Activated CD8-positive, alpha-beta memory T cell treated with anti-CD3 and anti-CD28 coated beads for 48 hours (primary cell): ENCODE data around the gene SLC30A3.

Source experiments
- DNase-seq, 3 experiments: peaks; one replicate each; pipeline ENCODE4 v3.0.0-alpha.2; 2020; ENCODE audit warnings: low read depth in 2 of 3, low spot score in 2 of 3

Gene SLC30A3

DNA sequence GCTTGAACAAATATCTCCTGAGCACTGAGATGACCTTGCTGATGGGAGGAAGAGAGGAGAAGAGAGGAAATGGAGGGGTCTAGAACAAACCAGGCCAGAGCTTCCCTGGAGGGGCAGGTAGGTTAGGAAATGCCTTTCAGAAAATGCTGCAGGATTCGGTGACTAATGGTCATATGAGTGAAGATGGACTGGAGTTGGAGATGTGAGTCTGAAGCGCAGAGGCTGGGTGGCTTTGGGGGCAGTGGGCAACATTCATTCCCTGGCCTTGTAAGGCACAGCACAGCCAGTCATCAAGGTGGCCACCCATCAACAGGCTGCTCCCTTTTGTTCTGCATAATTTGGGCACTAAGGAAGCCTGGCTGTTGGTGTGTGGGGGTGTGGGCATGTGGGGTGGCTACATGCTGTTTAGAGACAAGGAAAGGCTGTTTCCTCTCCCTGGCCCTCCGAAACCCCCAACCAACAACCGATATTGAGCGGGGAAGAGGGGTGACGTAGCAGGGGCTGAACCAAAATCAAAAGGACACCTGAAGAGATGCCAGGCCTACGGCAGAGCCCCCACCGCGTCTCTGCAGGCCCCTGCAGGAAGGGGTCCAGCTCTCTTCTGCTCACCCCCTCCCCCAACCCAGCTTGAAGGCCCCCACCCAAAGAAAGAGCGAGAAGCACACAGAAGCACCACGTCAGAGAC, 1.5 kb downstream of the SLC30A3 start:
- no peak for DNase-seq

DNA sequence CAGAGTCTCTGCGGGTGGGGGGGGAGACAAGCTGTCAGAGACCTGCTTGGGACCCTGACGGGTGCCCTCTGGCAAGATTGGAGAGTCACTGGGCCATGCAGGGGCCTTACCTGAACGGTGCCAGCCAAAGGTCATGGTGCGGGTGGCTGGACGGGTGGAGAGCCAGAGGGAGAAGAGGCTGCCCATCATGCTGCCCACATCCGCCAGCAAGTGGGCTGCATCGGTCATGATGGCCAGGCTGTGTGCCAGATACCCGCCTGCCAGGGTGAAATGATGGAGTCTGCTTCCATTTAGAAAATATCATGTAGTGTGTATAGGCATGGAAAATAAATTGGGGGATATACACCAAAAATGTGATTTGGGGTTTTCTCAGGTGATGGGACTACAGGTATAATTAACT, 4.8 kb downstream of the SLC30A3 start:
- no peak for DNase-seq

DNA sequence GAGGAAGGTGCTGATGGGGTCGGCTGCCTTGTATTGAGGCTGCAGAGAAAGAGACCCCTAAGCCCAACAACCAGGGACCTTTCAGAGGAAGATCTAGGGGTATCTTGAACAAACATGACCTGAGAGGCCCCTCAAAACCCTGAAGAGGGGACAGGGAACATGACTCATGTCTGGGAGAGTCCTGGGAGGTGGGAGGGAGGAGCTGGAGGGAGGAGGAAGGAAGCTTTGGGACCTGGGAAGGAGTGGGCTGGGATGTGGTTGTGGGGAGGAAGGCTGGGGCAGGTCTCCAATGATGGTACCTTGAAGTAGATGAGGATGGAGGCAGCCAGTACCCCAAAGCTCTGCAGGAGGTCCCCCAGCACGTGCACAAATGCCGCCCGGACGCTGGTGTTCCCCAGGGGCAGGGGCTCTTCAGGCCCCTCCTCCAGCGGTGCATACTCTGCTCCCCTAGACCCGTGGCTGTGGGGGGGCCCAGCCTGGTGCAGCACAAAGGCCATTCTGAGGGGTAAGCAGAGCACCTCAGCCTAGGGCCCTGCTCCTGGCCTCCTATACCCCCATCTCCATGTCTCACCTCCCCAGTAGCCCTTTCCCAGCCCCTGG, 5.9 kb downstream of the SLC30A3 start:
- DNase-seq: no peak

DNA sequence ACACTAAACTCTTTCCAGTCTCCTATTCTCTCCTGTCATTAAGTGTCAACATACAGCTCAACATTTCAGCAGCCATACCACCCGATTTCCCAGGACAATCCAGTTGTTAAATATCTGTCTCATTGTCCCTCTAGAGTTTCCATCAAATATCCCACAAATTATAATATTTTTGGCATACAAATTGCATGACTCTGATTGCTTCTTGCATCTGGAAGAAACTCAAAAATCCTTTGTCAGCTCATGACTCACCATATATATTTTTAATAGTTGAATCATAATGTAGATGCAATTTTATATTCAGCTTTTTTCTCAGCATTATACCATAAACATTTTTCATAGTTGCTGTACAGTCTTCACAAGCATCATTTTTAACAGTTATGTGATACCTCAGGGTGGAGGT, 7.2 kb downstream of the SLC30A3 start:
- DNase-seq: no peak

DNA sequence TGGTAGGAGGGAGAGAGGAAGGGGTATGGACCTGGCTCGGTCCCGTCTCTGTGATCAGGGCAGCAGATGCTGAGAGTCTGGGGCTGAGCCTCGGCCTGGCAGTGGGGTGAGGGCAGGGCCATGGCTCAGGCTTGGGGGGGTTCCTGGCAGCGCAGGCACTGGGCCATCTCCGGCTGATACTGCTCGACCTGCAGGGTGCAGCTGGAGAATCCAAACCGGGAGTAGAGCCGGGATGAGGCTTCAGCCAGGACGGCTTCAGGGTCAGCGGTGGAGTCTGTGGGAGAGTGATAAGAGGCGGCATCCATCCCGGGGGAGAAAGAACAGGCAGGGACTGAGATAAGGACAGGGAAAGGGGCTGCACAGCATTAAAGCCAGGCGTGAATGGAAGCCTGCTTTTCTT, 7.7 kb downstream of the SLC30A3 start:
- no peak for DNase-seq

DNA sequence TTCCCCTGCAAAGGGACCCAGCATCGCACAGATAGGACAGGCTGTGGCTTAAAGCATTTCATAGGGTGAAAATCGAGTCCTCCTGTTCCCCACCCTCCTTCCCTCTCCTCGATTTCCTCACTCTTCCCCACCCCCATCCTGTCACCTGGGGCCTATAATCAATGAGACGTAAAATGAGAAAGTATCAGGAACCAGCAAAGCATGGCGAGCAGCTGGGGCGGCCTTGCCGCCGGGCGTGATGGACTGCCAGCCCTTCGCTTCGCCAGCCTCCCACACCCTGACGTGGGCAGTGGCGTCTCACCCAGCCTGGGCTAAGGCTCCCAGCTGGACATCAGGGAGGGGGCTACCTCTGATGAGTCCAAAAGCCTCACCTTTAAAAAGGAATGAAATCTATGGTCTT, 11.1 kb downstream of the SLC30A3 start:
- no peak for DNase-seq

DNA sequence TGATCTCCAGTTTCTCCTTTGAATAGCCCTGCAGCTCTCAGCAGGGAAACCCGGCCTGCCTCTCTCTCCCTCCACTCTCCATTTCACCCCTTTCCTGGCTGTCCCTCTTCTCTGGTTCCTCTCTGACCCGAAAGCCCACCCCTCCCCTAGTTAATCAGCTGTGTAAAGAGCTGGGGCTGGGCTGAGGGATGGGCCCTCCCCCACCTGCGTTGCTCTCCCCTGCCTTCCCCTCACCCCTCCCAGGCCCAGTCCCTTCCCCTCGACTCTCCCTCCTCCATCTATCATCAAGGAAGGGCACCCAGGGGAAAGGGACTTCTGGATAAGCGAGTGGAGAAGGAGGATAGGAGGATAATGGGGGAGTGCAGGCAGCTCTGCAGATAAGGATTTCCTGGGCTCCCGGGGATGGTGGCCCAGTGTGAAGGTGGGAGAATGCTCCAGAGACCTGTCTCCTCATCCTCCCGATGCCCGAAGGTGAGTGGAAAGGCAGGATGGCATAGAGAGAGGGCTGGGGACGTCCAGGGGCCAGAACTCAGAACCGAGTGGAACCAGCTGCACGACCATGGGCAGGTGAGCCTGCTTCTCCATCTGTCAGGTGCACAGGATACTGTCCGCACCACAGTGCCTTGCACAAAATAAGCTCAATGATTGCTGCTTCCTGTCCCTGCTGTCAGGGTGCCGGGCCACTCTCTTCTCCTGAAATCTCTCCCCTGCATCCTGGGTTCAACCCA, 12.0 kb downstream of the SLC30A3 start:
- DNase-seq: no peak

DNA sequence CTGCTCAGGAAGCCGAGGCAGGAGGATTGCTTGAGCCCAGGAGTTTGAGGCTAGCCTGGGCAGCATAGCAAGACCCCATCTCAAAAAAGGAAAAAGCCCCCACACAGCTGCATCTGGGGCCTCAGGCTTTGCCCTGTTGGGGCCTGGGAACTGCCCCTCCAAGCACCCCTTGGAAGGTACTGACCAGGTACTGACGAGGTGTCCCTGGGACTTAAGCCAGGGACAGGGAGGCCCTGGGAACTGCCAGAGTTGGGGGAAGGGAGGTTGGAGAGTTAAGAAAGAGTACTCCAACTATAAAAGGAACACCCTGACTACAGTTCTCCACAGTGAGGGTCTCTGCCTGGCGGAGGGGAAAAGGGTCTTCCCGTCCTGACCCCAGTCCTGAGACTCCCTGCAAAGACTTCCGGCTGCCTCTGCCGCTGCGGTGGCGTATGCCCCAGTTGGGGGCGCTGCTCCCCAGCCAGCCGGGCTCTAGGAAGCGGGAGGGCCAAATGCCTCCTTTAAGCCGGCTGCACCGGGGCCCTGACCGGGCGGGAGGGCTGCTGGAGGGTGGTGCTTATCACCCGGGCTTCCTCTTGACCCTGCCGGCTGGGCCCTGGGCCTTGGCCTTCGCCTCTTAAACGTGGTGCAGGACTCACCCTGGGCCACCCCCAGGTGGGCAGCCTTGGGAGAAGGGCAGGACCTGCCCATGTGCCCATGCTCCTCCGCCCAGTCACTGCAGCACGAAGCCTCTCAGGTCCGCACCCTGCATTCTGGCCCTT, 12.8 kb downstream of the SLC30A3 start:
- peak in 2 of 3 experiments; percentile 40 to 42 for DNase-seq

DNA sequence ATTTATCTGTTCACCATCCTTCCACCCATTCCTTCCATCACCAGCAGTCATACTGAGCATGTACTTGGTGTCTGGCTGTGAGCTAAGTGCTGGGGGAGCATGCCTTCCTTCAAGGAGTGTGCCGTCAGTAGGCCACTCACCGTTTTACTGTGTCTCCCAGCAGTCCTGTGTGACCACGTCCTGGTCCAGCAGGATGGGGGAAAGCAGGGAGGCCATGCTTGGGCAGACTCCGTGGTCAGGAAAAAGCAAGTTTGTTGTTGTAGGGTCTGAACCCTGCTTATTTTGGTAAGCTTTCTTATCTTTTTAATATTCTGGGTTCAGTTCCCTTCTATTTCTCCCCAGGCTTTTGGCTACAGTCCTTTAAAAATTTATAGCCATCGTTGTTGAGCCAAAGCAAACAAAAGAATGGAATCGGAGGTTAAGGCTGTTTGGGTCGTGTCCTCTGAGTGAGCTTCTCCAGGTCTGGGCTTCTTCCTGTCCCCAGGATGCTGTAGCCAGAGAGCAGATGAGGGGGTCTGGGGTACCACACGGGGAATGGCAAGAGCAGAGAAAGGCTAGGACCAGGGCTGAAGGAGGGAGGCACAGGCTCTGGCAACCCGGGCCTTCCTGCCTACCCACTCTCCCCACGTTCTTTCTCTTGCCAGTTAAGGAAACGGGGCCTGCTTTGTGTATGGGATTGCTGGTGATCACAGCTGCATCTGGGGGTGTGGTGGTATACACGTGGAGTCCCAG, 13.5 kb downstream of the SLC30A3 start:
- no peak for DNase-seq

DNA sequence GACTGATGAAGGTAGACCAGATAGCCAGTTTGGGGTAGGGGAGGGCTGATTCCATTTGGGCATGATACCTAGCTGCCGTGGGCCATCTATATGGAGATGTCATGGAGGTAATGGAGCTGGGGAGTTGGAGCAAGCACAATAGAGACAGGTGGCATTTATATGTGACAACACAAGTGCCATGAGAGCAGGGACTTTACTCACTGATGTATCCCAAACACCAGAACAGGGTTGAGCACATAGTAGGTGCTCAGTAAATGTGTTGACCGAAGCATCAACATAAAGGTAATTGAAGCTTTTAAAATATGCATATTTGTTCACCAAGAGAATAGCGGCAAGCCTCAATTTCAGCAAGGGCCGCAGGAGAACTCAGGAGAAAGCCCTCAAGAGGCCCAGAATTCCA, 15.0 kb downstream of the SLC30A3 start:
- no peak for DNase-seq

DNA sequence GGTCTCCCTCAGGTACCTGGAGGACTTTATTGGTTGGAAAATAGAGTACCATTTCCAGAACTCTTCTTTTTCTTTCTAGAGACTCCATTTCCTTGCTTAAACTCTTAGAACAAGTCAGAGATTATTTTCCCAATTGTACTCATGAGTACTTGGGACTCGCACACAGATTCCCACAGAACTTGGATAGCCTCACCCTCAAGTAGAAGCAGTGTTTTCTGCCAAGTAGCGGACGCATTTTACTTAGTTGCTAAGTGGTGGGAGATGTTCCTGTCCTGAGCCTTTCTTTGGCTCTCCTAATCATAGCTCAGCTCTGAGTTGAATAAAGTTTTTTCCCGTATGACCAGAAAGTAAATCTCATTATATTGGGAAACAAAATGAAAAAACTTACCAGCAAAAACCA, 17.2 kb downstream of the SLC30A3 start:
- no peak for DNase-seq

DNA sequence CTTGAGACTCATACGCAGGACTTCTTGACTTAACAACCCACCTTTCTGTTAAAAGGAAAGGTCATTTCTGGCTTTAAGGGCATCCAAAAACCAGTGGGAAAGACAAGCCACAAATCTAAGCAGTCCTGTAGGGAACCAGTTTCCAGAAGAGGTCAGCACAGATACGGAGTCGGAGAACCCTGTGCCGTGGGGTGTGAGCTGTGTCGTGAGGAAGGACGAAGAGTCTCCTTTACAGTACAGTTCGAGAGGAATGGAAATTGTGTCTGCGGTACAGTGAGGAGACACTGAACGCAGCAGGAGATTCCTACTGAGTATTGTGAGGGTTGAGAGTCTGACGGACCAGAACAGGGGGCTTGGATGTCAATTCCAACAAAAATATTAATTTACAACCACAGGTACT, 17.7 kb downstream of the SLC30A3 start:
- DNase-seq: no peak

DNA sequence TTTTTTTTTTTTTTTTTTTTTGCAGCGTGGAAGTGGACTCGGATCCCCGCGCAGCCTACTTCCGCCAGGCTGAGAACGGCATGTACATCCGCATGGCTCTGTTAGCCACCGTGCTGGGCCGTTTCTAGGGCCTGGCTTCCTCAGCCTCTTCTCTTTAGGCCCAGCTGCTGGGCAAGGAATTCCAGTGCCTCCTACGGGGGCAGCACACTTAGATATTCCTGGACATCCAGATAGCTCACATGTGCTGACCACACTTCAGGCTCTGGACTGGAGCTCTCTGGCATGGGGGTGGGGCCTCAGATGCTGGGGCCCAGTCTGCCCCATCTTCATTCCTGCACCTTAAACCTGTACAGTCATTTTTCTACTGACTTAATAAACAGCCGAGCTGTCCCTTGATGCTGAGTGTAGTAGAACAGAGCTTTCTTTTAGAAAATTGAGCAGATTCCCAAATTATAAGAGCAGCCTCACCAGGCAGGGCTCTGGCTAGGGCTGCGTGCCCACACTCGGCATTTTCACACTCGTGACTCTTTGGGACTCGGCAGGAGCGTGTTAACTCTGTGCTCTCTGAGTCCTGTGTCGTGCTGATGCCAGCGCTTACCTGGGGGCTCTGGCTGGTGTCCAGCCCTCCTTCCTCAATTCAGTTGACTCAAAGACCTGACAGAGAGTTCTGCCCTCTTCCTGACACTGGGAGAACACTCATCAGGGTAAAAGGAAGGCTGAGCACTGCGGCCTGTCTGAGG, 19.3 kb downstream of the SLC30A3 start:
- DNase-seq: no peak

DNA sequence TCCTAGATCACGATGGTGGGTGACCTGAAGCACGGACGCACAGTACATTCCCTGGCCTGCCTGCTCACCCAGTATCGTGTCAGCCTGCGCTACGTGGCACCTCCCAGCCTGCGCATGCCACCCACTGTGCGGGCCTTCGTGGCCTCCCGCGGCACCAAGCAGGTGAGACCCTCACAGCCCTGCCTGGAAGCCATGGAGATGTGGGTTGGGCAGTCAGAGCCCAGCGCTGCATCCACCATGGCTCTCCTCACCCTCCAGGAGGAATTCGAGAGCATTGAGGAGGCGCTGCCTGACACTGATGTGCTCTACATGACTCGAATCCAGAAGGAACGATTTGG, 20.3 kb downstream of the SLC30A3 start:
- no peak for DNase-seq

DNA sequence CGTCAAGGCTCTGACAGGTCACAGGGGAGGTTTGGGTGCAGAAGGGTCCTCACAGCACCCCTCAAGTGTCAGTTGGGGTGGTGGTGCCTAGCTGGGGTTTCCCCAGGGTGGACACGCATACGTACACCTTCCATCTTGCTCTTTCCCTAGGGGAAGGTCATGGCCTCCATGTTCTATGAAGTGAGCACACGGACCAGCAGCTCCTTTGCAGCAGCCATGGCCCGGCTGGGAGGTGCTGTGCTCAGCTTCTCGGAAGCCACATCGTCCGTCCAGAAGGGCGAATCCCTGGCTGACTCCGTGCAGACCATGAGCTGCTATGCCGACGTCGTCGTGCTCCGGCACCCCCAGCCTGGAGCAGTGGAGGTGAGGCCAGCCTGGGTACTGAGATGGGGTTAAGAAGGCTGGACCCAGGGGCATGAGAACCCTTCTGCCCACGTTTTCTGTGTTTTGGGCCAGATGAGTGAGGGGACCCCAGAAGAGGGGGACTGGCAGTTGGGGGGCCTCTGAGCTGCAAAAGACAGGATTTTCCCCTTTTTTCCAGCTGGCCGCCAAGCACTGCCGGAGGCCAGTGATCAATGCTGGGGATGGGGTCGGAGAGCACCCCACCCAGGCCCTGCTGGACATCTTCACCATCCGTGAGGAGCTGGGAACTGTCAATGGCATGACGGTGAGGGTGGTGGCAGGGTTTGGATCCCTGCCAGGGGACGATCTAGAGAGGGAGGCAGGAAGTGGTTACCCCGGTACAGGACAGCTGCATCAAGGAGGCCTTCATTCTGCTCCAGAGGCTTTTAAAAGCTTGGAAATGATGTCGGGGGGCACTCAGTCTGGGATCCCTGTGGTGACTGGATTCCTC, 20.9 kb downstream of the SLC30A3 start:
- no peak for DNase-seq

DNA sequence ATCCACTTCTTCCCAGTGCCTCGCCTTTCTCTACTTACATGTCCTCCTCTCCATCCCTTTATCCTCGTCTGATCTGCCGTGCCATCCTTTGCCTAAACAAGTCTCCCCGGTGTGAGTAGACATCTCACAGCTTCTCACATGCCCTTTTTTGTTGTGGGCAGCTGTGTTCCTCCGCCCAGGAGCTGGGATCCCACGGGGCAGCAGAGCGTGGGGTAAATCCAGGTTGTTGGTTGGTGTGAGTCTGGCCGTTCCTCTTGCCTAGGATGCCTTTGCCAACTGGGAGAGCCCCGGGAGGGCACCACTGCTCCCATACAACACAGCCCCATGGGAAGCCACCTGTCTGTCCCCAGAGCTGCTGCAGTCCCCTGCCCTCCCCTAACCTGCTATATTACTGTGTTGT, 22.4 kb downstream of the SLC30A3 start:
- no peak for DNase-seq

DNA sequence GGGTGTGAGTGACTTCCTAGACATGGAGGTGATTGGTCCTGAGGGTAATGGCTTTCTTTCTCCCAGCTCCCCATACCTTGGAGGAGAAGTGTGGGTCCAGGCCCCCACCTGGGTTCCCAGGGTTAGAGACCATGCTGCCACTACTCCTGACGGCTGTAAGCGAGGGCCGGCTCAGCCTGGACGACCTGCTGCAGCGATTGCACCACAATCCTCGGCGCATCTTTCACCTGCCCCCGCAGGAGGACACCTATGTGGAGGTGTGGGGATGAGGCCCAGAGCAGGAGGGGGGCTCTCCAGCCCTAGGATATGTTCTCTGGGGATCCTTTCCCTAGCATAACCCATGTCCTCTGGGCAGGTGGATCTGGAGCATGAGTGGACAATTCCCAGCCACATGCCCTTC, 23.9 kb downstream of the SLC30A3 start:
- DNase-seq: no peak

DNA sequence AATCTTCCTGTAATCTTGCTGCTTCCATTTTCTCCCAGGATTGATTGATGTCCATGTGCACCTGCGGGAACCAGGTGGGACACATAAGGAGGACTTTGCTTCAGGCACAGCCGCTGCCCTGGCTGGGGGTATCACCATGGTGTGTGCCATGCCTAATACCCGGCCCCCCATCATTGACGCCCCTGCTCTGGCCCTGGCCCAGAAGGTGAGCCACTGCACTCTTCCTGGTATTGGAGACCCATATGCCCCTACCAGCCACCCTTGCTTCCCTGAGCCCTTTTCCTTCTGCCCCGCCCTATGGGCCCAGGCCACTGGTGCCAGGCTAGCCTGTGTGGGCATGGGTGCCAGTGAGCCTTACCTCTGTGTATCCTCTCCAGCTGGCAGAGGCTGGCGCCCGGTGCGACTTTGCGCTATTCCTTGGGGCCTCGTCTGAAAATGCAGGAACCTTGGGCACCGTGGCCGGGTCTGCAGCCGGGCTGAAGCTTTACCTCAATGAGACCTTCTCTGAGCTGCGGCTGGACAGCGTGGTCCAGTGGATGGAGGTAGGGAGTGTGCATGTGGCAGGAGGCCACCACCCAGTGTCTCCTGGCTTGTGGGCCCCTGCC, 25.4 kb downstream of the SLC30A3 start:
- no peak for DNase-seq

DNA sequence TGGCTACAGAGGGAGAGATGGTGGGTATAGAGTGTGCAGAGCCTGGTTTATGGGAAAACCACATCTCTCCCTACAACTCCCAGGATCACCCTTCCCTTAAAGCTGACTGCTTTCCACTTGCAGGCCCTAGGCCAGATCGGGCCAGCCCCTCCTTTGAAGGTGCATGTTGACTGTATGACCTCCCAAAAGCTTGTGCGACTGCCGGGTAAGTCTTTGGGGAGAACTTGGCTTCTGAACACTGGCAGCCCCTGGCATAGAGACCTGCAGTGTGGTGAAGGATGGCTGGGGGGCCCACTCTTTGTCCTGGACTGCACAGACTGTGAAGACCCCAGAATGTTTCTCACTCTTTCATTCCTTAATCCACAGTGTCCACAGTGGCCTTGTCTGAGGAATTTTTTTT, 26.2 kb downstream of the SLC30A3 start:
- DNase-seq: no peak
